Limb (tissue), 2 donors: Measurements from ENCODE around the gene CAMTA1.
"Not testable (repeated sequence)": the region's sequence is repeated elsewhere in the genome, so short reads cannot be mapped to it uniquely, and the experiment has no call there.

Experiments
- DNase-seq, 2 donors: peaks; one replicate each; pipeline ENCODE4 v3.0.0-alpha.2; 2016; ENCODE audit errors: extremely low spot score in 2 of 2

Gene CAMTA1

GRCh38 chr1:6845786-6846185 is 60.5 kb downstream of the CAMTA1 start:
- not testable (repeated sequence) for DNase-seq

GRCh38 chr1:6848816-6849215 is 63.6 kb downstream of the CAMTA1 start:
- no peak for DNase-seq

- no peak for DNase-seq
These were observed 65.3 kb downstream of the CAMTA1 start for GRCh38 chr1:6850537-6850936.

- DNase-seq: no peak
These were observed 67.1 kb downstream of the CAMTA1 start for GRCh38 chr1:6852136-6852890.

GRCh38 chr1:6854166-6854565 is 68.9 kb downstream of the CAMTA1 start:
- no peak for DNase-seq

- no peak for DNase-seq
These were observed 72.6 kb downstream of the CAMTA1 start for GRCh38 chr1:6857831-6858230.

GRCh38 chr1:6858596-6858995 is 73.3 kb downstream of the CAMTA1 start:
- DNase-seq: no peak

GRCh38 chr1:6859415-6860343 is 74.4 kb downstream of the CAMTA1 start:
- no peak for DNase-seq

GRCh38 chr1:6860401-6860800 is 75.1 kb downstream of the CAMTA1 start:
- DNase-seq: no peak

GRCh38 chr1:6861075-6861724 is 75.9 kb downstream of the CAMTA1 start:
- no peak for DNase-seq

GRCh38 chr1:6862906-6863305 is 77.7 kb downstream of the CAMTA1 start:
- no peak for DNase-seq

GRCh38 chr1:6864166-6864565 is 78.9 kb downstream of the CAMTA1 start:
- no peak for DNase-seq

- DNase-seq: no peak
These were observed 81.6 kb downstream of the CAMTA1 start for GRCh38 chr1:6866825-6867224.

- DNase-seq: no peak
These were observed 82.1 kb downstream of the CAMTA1 start for GRCh38 chr1:6867321-6867720.

GRCh38 chr1:6867729-6868659 is 82.7 kb downstream of the CAMTA1 start:
- DNase-seq: no peak

GRCh38 chr1:6868660-6869380 is 83.6 kb downstream of the CAMTA1 start:
- no peak for DNase-seq

- no peak for DNase-seq
These were observed 84.3 kb downstream of the CAMTA1 start for GRCh38 chr1:6869545-6869944.

- peak in 1 of 2 donors; percentile 25 for DNase-seq
These were observed 84.8 kb downstream of the CAMTA1 start for GRCh38 chr1:6870086-6870485.

- no peak for DNase-seq
These were observed 85.3 kb downstream of the CAMTA1 start for GRCh38 chr1:6870571-6870970.

- no peak for DNase-seq
These were observed 86.2 kb downstream of the CAMTA1 start for GRCh38 chr1:6871300-6871972.
